HG03460 (cell line): ENCODE data around the gene FHOD3.

ENCODE experiments used
- ATAC-seq: cut with Tn5 transposase; IDR thresholded peaks from one replicate; pipeline ENCODE4 v1.9.1; 2021; ENCODE audit not compliant: unreplicated experiment

The FHOD3 gene

GRCh38 chr18:36649205-36649604, 351.7 kb downstream of the FHOD3 start:
- ATAC-seq: no peak

DNA sequence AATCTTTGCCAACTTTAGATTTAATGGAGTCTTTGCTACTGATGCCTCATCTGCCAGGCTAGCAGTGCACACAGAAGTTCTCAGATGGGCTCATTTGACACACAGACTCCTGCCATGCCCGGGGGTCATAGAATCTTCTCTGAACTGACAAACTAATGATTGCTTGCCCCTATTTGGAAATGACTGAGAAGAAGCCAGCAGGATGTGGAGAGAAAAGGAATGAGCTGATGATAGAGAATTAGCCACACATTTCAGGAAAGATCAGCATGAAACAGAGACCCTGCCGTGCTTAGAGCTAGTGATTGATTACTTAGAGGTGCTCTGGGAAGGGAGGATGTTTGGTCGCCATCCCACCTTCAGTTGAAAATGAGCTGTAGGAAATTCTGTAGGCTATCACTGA, 352.8 kb downstream of the FHOD3 start:
- ATAC-seq: no peak

GRCh38 chr18:36650906-36651305, 353.4 kb downstream of the FHOD3 start:
- ATAC-seq: peak; percentile 87

GRCh38 chr18:36652503-36652902, 355.0 kb downstream of the FHOD3 start:
- ATAC-seq: no peak

GRCh38 chr18:36653141-36653869, 355.8 kb downstream of the FHOD3 start:
- ATAC-seq: no peak

- no peak for ATAC-seq
Measured at GRCh38 chr18:36653870-36654269, 356.4 kb downstream of the FHOD3 start.

- ATAC-seq: no peak
Measured at GRCh38 chr18:36655074-36655473, 357.6 kb downstream of the FHOD3 start.

GRCh38 chr18:36655930-36656329, 358.4 kb downstream of the FHOD3 start:
- no peak for ATAC-seq

GRCh38 chr18:36658611-36659010, 361.1 kb downstream of the FHOD3 start:
- ATAC-seq: no peak

GRCh38 chr18:36660311-36660710, 362.8 kb downstream of the FHOD3 start:
- ATAC-seq: no peak

DNA sequence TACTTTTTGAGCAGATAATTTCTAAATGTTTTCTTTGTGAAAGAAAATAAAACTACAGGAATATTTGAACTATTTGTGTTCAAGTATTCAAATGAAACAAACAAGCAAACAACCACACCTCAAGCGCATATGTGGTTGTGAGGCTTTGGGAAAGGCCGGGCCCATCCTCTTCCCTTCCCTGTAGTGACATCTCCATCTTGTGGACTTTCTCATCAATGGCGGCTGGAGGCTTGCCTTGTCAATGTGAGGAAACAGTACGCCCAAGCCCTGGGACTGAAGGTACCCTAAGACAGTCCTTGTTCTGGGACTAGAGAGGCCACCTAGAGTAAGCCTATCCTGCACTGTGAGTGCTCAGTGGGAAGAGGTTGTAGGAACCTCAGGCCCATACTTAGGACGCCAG, 364.5 kb downstream of the FHOD3 start:
- ATAC-seq: no peak

DNA sequence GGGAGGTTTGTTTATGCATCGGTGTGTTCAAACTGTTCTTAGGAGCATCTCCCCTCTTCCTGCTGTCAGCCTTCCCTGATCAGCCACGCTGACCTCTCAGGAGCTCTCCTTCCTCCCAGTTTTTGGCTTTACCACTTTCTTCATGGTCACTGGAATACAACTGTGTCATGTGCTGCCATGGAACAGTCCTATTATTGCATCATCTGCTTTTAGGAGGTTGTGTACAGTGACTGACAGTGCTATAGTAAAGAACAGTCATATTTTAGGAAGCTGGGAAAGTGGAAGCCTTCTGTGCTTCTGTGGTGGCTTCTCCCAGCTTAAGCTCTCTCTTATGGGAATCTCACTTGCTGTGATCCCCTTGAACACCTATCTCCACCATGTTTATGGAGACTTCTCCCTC, 365.8 kb downstream of the FHOD3 start:
- no peak for ATAC-seq

- ATAC-seq: no peak
Measured at GRCh38 chr18:36665952-36666351, 368.4 kb downstream of the FHOD3 start.

DNA sequence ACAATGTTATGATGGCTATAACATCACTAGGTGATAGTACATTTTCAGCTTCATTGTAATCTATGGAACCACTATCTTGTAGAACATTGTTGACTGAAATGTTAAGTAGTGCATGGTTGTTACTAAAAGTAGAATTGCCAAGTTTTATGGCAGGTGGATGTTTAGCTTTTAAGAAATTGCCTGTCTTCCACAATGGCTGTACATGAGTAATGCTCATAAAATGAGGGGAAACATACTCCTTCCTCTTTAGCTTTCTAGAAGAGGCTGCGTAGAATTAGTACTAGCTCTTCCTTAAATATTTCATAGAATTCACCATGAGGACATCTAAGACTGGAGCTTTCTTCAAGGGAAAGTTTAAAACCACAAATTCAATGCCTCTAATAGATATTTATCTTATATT, 370.3 kb downstream of the FHOD3 start:
- no peak for ATAC-seq

DNA sequence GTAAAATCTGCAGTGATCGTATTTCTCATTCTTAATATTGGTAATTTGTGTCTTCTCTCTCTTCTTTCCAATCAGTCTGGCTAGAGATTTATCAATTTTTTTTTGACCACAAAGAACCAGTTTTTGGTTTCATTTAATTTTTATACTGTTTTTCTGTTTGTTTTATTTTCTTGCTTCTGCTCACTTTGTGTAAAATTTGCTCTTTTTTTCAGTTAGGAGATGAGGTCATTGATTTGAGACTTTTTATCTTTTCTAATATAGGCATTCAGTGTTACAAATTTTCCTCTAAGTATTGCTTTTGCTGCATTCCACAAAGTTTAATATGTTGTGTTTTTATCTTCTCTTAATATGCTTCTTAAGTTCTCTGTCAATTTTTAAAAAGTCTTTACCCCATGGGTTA, 370.8 kb downstream of the FHOD3 start:
- no peak for ATAC-seq

GRCh38 chr18:36672437-36673344, 375.2 kb downstream of the FHOD3 start:
- no peak for ATAC-seq

DNA sequence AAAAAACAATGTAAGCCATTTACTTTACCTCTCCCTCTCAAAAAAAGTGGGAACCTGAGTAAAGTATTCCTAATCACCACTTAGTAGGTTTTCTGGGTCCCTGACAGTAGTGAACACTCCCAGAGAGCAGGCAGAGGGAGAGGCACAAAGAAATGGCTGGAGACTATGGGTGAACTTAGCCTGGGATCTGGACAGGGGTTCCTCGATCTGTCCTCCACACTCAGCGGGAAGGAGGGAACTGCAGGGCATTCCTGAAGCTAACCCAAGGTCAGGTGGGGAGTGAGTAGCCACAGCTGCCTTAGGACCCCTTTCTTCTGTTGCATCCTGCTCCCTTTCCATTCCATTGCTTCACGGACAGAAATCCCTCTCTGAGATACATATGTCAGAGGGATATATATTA, 375.9 kb downstream of the FHOD3 start:
- ATAC-seq: no peak

DNA sequence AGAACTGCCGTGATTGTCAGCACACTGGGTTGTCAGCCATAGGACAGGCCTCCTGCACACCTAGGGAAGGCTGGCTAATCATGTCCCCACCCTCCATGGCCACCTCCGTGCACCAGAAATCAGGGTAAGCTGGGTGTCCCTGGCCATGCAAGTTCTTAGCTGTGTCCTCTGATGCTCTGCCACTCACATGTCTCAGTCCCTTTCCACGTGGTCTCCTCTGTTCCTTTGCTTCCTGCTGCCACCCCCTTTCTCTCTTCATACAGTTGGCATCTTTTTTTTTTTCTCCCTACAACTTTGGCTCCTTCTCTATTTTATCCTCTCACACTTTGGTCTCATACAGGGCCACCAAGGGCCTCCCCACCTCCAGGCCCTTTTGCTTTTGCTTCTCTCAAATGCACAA, 377.6 kb downstream of the FHOD3 start:
- ATAC-seq: no peak

GRCh38 chr18:36675542-36675941, 378.0 kb downstream of the FHOD3 start:
- no peak for ATAC-seq

- ATAC-seq: no peak
Measured at GRCh38 chr18:36676629-36677028, 379.1 kb downstream of the FHOD3 start.

DNA sequence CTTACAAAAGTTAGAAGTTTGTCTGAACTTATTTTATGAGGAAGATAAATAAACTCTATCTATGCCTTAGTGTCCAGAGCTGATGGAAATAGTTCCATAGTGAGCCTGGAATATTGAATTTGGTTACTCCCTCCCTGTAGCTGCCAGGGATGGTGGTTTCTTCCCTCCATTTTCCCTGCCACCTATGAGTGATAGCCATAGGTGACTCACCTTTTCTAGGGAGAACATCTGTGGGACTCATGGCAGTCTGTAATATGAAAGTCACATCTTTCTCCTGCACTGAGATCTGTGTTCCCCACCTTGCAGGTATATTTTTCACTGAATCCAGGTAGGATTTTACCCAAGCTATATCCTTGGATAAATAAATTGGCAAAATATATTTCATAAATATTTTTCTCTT, 382.5 kb downstream of the FHOD3 start:
- ATAC-seq: no peak

DNA sequence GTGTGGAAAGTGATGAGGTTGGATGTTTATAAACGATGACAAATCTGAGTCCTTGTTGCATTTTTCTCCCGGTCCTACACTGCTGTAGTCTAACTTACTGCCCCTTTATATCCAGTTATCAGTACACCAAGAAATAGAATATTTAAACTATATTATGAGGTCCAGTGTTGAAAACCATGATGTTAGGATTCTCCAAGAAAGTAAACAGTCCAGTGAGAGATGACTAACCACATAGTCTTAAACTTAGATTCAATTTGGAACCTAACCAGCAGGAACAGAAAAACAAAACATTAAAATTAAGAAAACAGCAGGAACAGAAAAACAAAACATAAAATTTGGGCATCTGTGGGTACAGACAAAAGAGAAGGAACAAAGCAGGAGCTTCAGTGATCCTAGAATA, 388.1 kb downstream of the FHOD3 start:
- no peak for ATAC-seq
